Mesendoderm (in vitro differentiated cells): ENCODE results near the gene EFNB2.

ENCODE experiments used
- DNase-seq: peaks from one replicate; pipeline ENCODE4 v3.0.0; 2013
- H2AK5ac ChIP-seq: 2 replicates; pipeline ENCODE4 v1.6.1; 2013; ENCODE audit warnings: low read length, inconsistent platforms
- H2BK120ac ChIP-seq: 2 replicates; pipeline ENCODE4 v1.6.1; 2013; ENCODE audit warnings: low read depth, mild to moderate bottlenecking, low read length, moderate library complexity, mixed read lengths
- H2BK15ac ChIP-seq: replicated peaks from 2 replicates; pipeline ENCODE4 v1.6.1; 2013; ENCODE audit warnings: low read depth, mild to moderate bottlenecking, moderate library complexity
- H2BK5ac ChIP-seq: 2 replicates; pipeline ENCODE4 v1.6.1; 2013; ENCODE audit warnings: low read length, inconsistent platforms
- H3K18ac ChIP-seq: 2 replicates; pipeline ENCODE4 v1.6.1; 2013; ENCODE audit warnings: mild to moderate bottlenecking, low read length, mixed read lengths
- H3K23ac ChIP-seq: one replicate; pipeline ENCODE4 v1.6.1; 2013; ENCODE audit warnings: low read length
- H3K27ac ChIP-seq: 2 replicates; pipeline ENCODE4 v1.5.1; 2013; ENCODE audit warnings: low read depth, mild to moderate bottlenecking, inconsistent platforms, low read length, moderate library complexity
- H3K27me3 ChIP-seq: 2 replicates; pipeline ENCODE4 v1.6.1; 2013; ENCODE audit warnings: low read length, control low read depth, mild to moderate bottlenecking, inconsistent platforms; ENCODE audit not compliant: insufficient read depth, poor library complexity
- H3K36me3 ChIP-seq: 2 replicates; pipeline ENCODE4 v1.6.1; 2013; ENCODE audit warnings: low read length, inconsistent platforms; ENCODE audit not compliant: control insufficient read depth, insufficient read depth
- H3K4ac ChIP-seq: one replicate; pipeline ENCODE4 v1.6.1; 2013; ENCODE audit warnings: low read depth, mild to moderate bottlenecking, low read length, moderate library complexity
- H3K4me1 ChIP-seq: 2 replicates; pipeline ENCODE4 v1.6.1; 2013; ENCODE audit warnings: low read depth, low read length, inconsistent platforms; ENCODE audit not compliant: control insufficient read depth
- H3K4me2 ChIP-seq: 2 replicates; pipeline ENCODE4 v1.6.1; 2013; ENCODE audit warnings: low read length
- H3K4me3 ChIP-seq: 2 replicates; pipeline ENCODE4 v1.5.1; 2013; ENCODE audit warnings: mild to moderate bottlenecking, low read length
- H3K56ac ChIP-seq: one replicate; pipeline ENCODE4 v1.6.1; 2013; ENCODE audit warnings: low read length
- H3K79me1 ChIP-seq: 2 replicates; pipeline ENCODE4 v1.6.1; 2013; ENCODE audit warnings: low read length, inconsistent platforms
- H3K79me2 ChIP-seq: 2 replicates; pipeline ENCODE4 v1.6.1; 2013; ENCODE audit warnings: mild to moderate bottlenecking, low read length; ENCODE audit not compliant: control insufficient read depth, insufficient read depth
- H3K9ac ChIP-seq: 2 replicates; pipeline ENCODE4 v1.6.1; 2013; ENCODE audit warnings: low read length, inconsistent platforms
- H4K5ac ChIP-seq: one replicate; pipeline ENCODE4 v1.6.1; 2013; ENCODE audit warnings: low read length
- H4K8ac ChIP-seq: one replicate; pipeline ENCODE4 v1.6.1; 2013; ENCODE audit warnings: low read depth, mild to moderate bottlenecking, control low read depth, low read length, moderate library complexity
- WGBS: extraction: QIAGEN DNeasy Blood & Tissue Kit; methylation state at CpG from one replicate; pipeline ENCODE4 v1.1.7; 2013; ENCODE audit warnings: low lambda C conversion rate, missing lambda C conversion rate; ENCODE audit not compliant: insufficient coverage; ENCODE audit errors: extremely low coverage; 5-methylcytosine and 5-hydroxymethylcytosine counted together

The EFNB2 gene

DNA sequence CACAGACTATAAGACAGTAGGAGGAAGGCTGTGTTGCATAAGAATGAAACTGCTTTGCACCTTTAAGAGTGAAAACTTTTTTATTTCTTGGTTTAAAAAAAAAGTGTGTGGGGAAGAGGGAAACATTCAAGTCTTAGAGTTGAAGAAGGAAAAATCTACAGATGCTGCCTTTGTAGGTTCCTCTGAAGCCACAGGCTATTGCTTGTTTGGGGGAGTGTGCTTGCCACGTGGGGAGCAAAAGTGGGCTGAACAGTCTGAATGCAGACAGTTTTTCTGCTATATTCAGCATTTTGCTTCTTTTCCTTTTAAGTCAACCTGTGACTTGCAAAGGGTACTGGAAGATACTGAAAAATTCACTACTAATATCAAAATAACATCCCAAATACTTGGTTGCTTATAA lies 36.9 kb downstream of the EFNB2 start:
- H3K18ac ChIP-seq, result no peak overlapping the region
- no peak overlapping the region for H3K4ac ChIP-seq
- no peak overlapping the region for H3K27ac ChIP-seq
- no peak overlapping the region for H2AK5ac ChIP-seq
- peaks cover 7% of the 10 kb centered on the region for H3K79me2 ChIP-seq
- no peak overlapping the region for H3K4me3 ChIP-seq
- H3K4me2 ChIP-seq, result no peak overlapping the region
- no peak overlapping the region for H2BK120ac ChIP-seq
- no peaks in the 10 kb centered on the region for H3K36me3 ChIP-seq
- peaks cover 2% of the 10 kb centered on the region for H3K4me1 ChIP-seq
- H4K5ac ChIP-seq, result no peak overlapping the region
- peaks cover 4% of the 10 kb centered on the region for H3K79me1 ChIP-seq
- no peak overlapping the region for H3K23ac ChIP-seq
- H3K27me3 ChIP-seq, result no peaks in the 10 kb centered on the region
- no peak for DNase-seq
- no peak overlapping the region for H3K9ac ChIP-seq
- H2BK5ac ChIP-seq, result no peak overlapping the region
- no peak overlapping the region for H3K56ac ChIP-seq
- no peak overlapping the region for H4K8ac ChIP-seq
- H2BK15ac ChIP-seq, result no peak overlapping the region
- no CpG with 5 or more reads among the region's 1 CpG for WGBS

DNA sequence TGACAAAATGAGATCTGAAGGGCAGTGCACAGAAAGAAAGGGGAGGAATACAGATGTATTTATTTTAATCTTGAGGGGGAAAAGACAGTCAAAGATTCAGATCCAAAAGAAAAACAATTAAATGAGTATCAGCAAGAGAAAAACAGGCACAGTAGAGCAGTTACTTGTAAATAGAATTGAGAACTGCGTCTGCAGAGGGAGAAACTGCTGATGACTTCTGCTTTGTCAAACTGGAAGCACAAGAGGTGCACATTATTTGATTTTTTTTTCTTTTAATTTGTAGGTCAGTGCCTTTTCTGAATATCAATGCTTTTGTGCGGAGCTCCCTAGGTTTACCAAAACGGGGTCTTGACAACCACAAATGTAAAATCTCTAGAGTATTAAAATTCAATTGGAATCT lies 37.3 kb downstream of the EFNB2 start:
- H3K4me2 ChIP-seq, result no peak overlapping the region
- H2BK5ac ChIP-seq, result no peak overlapping the region
- H3K4me1 ChIP-seq, result peaks cover 2% of the 10 kb centered on the region
- no peak overlapping the region for H2AK5ac ChIP-seq
- H3K36me3 ChIP-seq, result no peaks in the 10 kb centered on the region
- DNase-seq, result no peak
- no peak overlapping the region for H3K4me3 ChIP-seq
- H3K79me2 ChIP-seq, result peaks cover 5% of the 10 kb centered on the region
- no peak overlapping the region for H3K27ac ChIP-seq
- no peak overlapping the region for H4K8ac ChIP-seq
- H2BK120ac ChIP-seq, result no peak overlapping the region
- H3K56ac ChIP-seq, result no peak overlapping the region
- H3K4ac ChIP-seq, result no peak overlapping the region
- no peak overlapping the region for H3K18ac ChIP-seq
- peaks cover 4% of the 10 kb centered on the region for H3K79me1 ChIP-seq
- H2BK15ac ChIP-seq, result no peak overlapping the region
- no CpG with 5 or more reads among the region's 3 CpGs for WGBS
- H3K27me3 ChIP-seq, result no peaks in the 10 kb centered on the region
- H3K23ac ChIP-seq, result no peak overlapping the region
- H4K5ac ChIP-seq, result no peak overlapping the region
- H3K9ac ChIP-seq, result no peak overlapping the region

DNA sequence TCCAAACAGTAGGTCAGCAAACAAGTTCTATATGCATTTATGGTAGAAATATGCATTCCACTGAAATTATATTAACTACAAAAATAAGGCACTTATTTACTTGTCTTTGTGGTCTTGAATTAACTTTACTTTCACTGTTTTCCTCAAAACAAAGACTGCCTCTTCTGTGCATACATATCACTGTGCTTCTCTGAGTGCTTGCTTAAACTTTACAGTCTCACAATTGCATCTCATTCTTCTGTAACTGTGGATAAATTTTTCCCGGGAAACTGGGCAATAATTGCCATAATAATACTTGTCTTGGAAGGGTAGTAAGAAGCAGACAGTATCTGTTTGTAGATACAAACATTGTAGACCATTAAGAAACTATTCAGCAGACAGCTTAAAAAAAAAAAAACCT lies 38.4 kb downstream of the EFNB2 start:
- Histone ChIP-seq H2BK15ac (no peak overlapping the region), H3K4me3 (no peak overlapping the region), H3K9ac (no peak overlapping the region), H3K23ac (no peak overlapping the region), H4K8ac (no peak overlapping the region), H3K27ac (no peak overlapping the region), H3K4me1 (peaks cover 2% of the 10 kb centered on the region), H2AK5ac (no peak overlapping the region), H3K79me1 (peaks cover 4% of the 10 kb centered on the region), H3K36me3 (no peaks in the 10 kb centered on the region), H2BK120ac (no peak overlapping the region), H3K56ac (no peak overlapping the region), H3K27me3 (no peaks in the 10 kb centered on the region), H4K5ac (no peak overlapping the region), H3K4ac (no peak overlapping the region), H3K4me2 (no peak overlapping the region), H2BK5ac (no peak overlapping the region), H3K79me2 (peaks cover 3% of the 10 kb centered on the region), H3K18ac (no peak overlapping the region)
- no peak for DNase-seq
- WGBS, result no CpG with 5 or more reads among the region's 1 CpG

DNA sequence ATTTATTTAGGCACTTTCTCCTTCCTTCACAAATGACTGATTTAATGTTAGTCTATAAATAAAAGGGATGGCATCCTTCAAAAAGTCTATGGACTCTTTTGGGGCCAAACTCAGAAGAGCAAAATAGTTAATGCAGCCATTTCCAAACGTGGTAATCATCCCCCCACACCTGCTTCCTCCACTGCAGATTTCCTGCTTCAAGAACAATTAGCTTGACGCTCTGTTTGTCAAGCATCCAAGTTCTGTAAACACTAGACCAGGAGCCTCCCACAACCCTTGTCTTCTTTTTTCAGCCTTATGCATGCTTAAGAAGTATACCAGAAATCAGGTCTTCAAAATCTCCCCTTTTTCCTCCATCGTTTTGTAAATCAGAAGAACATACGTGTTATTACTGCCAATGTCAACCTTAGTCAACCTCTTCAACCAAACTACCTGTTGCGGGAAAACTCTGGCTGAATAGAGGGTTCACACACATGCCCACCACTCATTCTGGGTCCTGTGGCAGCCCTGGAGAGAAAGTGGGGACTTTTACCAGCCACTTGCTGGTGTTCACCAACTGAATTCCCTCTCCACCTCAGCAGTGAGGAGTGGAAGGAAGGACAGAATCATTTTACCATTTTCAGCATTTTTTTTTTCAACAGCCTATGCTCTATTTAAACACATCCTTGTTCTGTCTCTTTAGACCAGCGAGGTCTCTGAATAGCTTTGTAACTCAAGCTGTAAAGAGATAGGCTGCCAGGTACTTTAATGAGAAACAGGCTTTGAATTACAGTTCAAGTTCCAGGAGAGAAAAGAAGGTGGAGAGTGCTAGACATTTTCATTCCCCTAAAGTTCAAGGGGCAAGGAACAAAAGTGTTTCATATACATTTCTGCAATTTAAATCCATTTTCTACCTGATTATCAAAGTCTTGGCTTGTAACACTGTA lies 39.1 kb downstream of the EFNB2 start:
- H3K4me1 ChIP-seq, result peaks cover 2% of the 10 kb centered on the region
- H4K8ac ChIP-seq, result no peak overlapping the region
- peaks cover 4% of the 10 kb centered on the region for H3K79me1 ChIP-seq
- H3K27ac ChIP-seq, result no peak overlapping the region
- H3K18ac ChIP-seq, result peak overlapping the region; percentile 53
- no peak overlapping the region for H3K4me3 ChIP-seq
- H3K4ac ChIP-seq, result no peak overlapping the region
- no peak overlapping the region for H3K4me2 ChIP-seq
- H2BK5ac ChIP-seq, result no peak overlapping the region
- H3K36me3 ChIP-seq, result no peaks in the 10 kb centered on the region
- no peak overlapping the region for H2AK5ac ChIP-seq
- DNase-seq, result no peak
- no peak overlapping the region for H3K23ac ChIP-seq
- H3K79me2 ChIP-seq, result peaks cover 3% of the 10 kb centered on the region
- H3K9ac ChIP-seq, result no peak overlapping the region
- no peak overlapping the region for H2BK120ac ChIP-seq
- no peak overlapping the region for H3K56ac ChIP-seq
- no CpG with 5 or more reads among the region's 6 CpGs for whole genome bisulfite sequencing
- H3K27me3 ChIP-seq, result no peaks in the 10 kb centered on the region
- no peak overlapping the region for H4K5ac ChIP-seq
- no peak overlapping the region for H2BK15ac ChIP-seq

DNA sequence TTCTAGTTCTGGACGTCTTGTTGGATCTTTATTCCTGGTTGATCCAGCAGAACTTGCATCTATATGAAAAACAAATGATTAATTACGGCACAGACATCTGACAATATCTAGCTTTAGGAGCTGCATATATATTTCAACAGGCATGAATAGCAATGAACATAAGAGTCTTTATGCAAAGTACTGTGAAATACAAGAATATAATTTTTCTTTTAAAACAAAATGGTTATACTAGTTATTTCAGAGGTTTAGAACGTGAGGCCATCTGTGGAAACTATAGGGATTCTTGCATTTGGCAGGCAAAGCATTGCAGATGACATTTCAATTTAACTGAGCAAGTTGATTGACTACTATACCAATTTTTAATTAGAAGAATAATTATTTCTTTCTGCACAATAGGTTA lies 40.5 kb downstream of the EFNB2 start:
- Histone ChIP-seq H2AK5ac (no peak overlapping the region), H3K4me3 (no peak overlapping the region), H3K4me2 (no peak overlapping the region), H3K9ac (no peak overlapping the region), H3K36me3 (no peaks in the 10 kb centered on the region), H2BK5ac (no peak overlapping the region), H2BK15ac (no peak overlapping the region), H3K56ac (no peak overlapping the region), H4K5ac (no peak overlapping the region), H3K4me1 (no peaks in the 10 kb centered on the region), H3K18ac (no peak overlapping the region), H3K79me1 (peaks cover 4% of the 10 kb centered on the region), H3K27ac (no peak overlapping the region), H3K4ac (no peak overlapping the region), H2BK120ac (no peak overlapping the region), H3K79me2 (peaks cover 2% of the 10 kb centered on the region), H3K23ac (no peak overlapping the region), H4K8ac (no peak overlapping the region), H3K27me3 (no peaks in the 10 kb centered on the region)
- no peak for DNase-seq
- no CpG with 5 or more reads among the region's 3 CpGs for WGBS

DNA sequence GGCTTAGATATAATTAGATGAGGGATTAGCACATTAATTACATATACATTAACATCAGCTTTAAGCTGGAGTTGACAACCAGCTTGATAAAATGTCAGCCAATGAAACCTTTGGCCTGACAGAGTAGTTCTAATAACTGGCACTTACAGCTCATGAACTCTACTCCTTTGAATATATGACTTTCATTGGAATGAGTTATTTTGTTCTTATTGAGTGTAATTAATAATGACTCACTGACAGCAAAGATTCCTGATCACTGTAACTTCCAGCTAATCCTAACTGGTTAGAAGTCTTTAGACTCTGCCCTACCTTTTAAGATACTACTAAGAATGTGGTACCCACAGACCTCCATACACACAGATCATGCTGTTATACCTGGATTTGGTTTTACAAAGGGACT lies 41.0 kb downstream of the EFNB2 start:
- no peak for DNase-seq
- Histone ChIP-seq H3K79me2 (peaks cover 2% of the 10 kb centered on the region), H2BK5ac (no peak overlapping the region), H3K79me1 (peaks cover 4% of the 10 kb centered on the region), H3K9ac (no peak overlapping the region), H2BK120ac (no peak overlapping the region), H3K4me3 (no peak overlapping the region), H4K8ac (no peak overlapping the region), H3K4me2 (no peak overlapping the region), H3K23ac (no peak overlapping the region), H3K56ac (no peak overlapping the region), H3K27me3 (no peaks in the 10 kb centered on the region), H3K36me3 (no peaks in the 10 kb centered on the region), H3K4ac (no peak overlapping the region), H3K27ac (no peak overlapping the region), H2BK15ac (no peak overlapping the region), H2AK5ac (no peak overlapping the region), H4K5ac (no peak overlapping the region), H3K18ac (no peak overlapping the region), H3K4me1 (no peaks in the 10 kb centered on the region)
